Osteoblast (primary cell): ENCODE data around the gene LECT2. TPM values are rescaled to one million over a fixed set of nuclear protein-coding genes. Genes with fewer than 3 reads are reported as not detected.

Experiments
- DNase-seq: peaks from one replicate; pipeline ENCODE4 v3.0.0; 2011; ENCODE audit warnings: low spot score, mixed read lengths; ENCODE audit not compliant: insufficient read length; ENCODE audit errors: missing footprints
- H2AFZ ChIP-seq: 2 replicates; pipeline ENCODE4 v1.6.0; 2011; ENCODE audit warnings: mild to moderate bottlenecking, low read length
- H3K27ac ChIP-seq: 2 replicates; pipeline ENCODE4 v1.5.1; 2011; ENCODE audit warnings: mild to moderate bottlenecking, low read depth, low read length, moderate library complexity
- H3K27me3 ChIP-seq: 2 replicates; pipeline ENCODE4 v1.6.0; 2012; ENCODE audit warnings: mild to moderate bottlenecking, control low read depth, inconsistent platforms, low read length, moderate library complexity; ENCODE audit not compliant: insufficient read depth
- H3K36me3 ChIP-seq: 2 replicates; pipeline ENCODE4 v1.5.1; 2011; ENCODE audit warnings: mild to moderate bottlenecking, low read length, control low read depth, moderate library complexity; ENCODE audit not compliant: insufficient read depth
- H3K4me1 ChIP-seq: 2 replicates; pipeline ENCODE4 v1.5.1; 2011; ENCODE audit warnings: mild to moderate bottlenecking, low read length, control low read depth, moderate library complexity; ENCODE audit not compliant: insufficient read depth
- H3K4me2 ChIP-seq: 2 replicates; pipeline ENCODE4 v1.6.0; 2011; ENCODE audit warnings: mild to moderate bottlenecking, low read length; ENCODE audit not compliant: insufficient read depth
- H3K4me3 ChIP-seq: fragments of 200-600 bp; sonication (generic); 3 replicates; pipeline ENCODE4 v1.5.1; 2012; ENCODE audit warnings: mild to moderate bottlenecking, low read length, inconsistent platforms; ENCODE audit not compliant: insufficient read depth
- H3K79me2 ChIP-seq: 2 replicates; pipeline ENCODE4 v1.6.0; 2012; ENCODE audit warnings: mild to moderate bottlenecking, low read length, control low read depth, inconsistent platforms; ENCODE audit not compliant: insufficient read depth
- H3K9me3 ChIP-seq: 2 replicates; pipeline ENCODE4 v1.5.1; 2011; ENCODE audit warnings: low read depth, low read length, control low read depth
- H4K20me1 ChIP-seq: 2 replicates; pipeline ENCODE4 v1.6.0; 2012; ENCODE audit warnings: mild to moderate bottlenecking, low read length, control low read depth; ENCODE audit not compliant: insufficient read depth
- CTCF ChIP-seq: IDR thresholded peaks from 2 replicates; pipeline ENCODE4 v1.5.1; 2011; ENCODE audit warnings: mild to moderate bottlenecking, low read depth, low read length, moderate library complexity; ENCODE audit errors: extremely low read depth
- total RNA-seq: library from RNA; depleted of rRNA; stranded (reverse); fragments of >200 nt; gene quantifications from 2 replicates; pipeline ENCODE4 v1.2.3, GENCODE V29; 2012

LECT2 gene
- total RNA-seq, 1 donor, result not detected

GRCh38 chr5:135964670-135965320, 10.0 kb upstream of the LECT2 start:
- TF ChIP-seq CTCF, result no peak
- H3K4me3 ChIP-seq, result no peak overlapping the region

DNA sequence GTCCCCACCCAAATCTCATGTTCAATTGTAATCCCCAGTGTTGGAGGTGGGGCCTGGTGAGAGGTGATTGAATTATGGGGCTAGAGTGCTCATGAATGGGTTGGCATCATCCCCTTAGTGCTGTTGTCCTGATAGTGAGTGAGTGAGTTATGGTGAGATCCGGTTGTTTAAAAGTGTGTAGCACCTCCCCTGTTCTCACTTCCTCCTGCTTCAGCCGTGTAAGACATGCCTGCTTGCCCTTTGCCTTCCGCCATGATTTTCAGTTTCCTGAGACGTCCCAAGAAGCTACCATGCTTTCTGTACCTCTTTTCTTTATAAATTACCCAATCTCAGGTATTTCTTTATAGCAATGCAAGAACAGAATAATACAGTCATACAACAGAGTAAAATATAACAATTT, 742 bp upstream of the LECT2 start:
- H3K27me3 ChIP-seq, result no peaks in the 10 kb centered on the region
- H3K27ac ChIP-seq, result no peak overlapping the region
- no peaks in the 10 kb centered on the region for H3K9me3 ChIP-seq
- H3K4me3 ChIP-seq, result no peak overlapping the region
- H3K4me1 ChIP-seq, result no peaks in the 10 kb centered on the region
- TF ChIP-seq CTCF, result no peak
- no peaks in the 10 kb centered on the region for H3K36me3 ChIP-seq
- no peaks in the 10 kb centered on the region for H4K20me1 ChIP-seq
- DNase-seq, result no peak
- no peak overlapping the region for H3K4me2 ChIP-seq
- H3K79me2 ChIP-seq, result no peaks in the 10 kb centered on the region
- no peak overlapping the region for H2AFZ ChIP-seq

More at GRCh38 chr5:135964670-135965320, 10.0 kb upstream of the LECT2 start:
- no peaks in the 10 kb centered on the region for H4K20me1 ChIP-seq
- no peaks in the 10 kb centered on the region for H3K4me1 ChIP-seq
- H3K27me3 ChIP-seq, result no peaks in the 10 kb centered on the region
- no peaks in the 10 kb centered on the region for H3K36me3 ChIP-seq
- no peak overlapping the region for H3K4me2 ChIP-seq
- H3K79me2 ChIP-seq, result no peaks in the 10 kb centered on the region
- H3K9me3 ChIP-seq, result no peaks in the 10 kb centered on the region
- DNase-seq, result no peak
- H2AFZ ChIP-seq, result no peak overlapping the region
- no peak overlapping the region for H3K27ac ChIP-seq

DNA sequence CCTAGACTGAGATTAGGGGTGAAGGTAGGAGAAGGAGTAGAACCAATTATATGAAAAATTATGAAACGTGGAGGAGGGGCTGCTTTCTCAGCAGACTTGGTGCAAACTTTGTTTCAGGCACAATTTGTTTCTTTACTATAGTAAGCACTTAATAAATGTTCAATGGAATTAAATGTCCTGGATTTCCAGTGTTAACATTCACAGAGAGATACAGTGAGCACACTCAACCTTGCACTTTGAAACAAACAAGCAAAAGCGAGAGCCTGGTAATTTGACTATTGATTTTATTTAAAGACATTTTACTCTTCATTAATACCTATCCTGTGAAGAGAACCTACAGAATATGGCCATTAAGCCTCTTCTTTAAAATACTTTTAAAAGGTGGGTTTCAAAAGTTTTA, 933 bp downstream of the LECT2 start:
- no peak for TF ChIP-seq CTCF
- H4K20me1 ChIP-seq, result no peaks in the 10 kb centered on the region
- no peak overlapping the region for H3K4me2 ChIP-seq
- H3K9me3 ChIP-seq, result no peaks in the 10 kb centered on the region
- no peak overlapping the region for H3K27ac ChIP-seq
- H3K4me1 ChIP-seq, result no peaks in the 10 kb centered on the region
- no peak overlapping the region for H3K4me3 ChIP-seq
- no peak overlapping the region for H2AFZ ChIP-seq
- no peaks in the 10 kb centered on the region for H3K79me2 ChIP-seq
- DNase-seq, result no peak
- H3K36me3 ChIP-seq, result no peaks in the 10 kb centered on the region
- H3K27me3 ChIP-seq, result no peaks in the 10 kb centered on the region

- no peak overlapping the region for H3K27ac ChIP-seq
- H3K4me1 ChIP-seq, result no peaks in the 10 kb centered on the region
- no peaks in the 10 kb centered on the region for H3K27me3 ChIP-seq
- H3K36me3 ChIP-seq, result no peaks in the 10 kb centered on the region
- H3K4me3 ChIP-seq, result no peak overlapping the region
- TF ChIP-seq CTCF, result no peak
- no peak overlapping the region for H3K4me2 ChIP-seq
- no peak overlapping the region for H2AFZ ChIP-seq
- H3K9me3 ChIP-seq, result no peaks in the 10 kb centered on the region
- no peaks in the 10 kb centered on the region for H3K79me2 ChIP-seq
- DNase-seq, result no peak
- no peaks in the 10 kb centered on the region for H4K20me1 ChIP-seq
Observed at GRCh38 chr5:135952683-135953082, 2.1 kb downstream of the LECT2 start.
